Suprapubic skin (tissue), 4 donors: ENCODE data around the gene TANGO6.

Source experiments
- CTCF ChIP-seq, 2 donors: fragments of 200-600 bp in 1 of 2; fragments of 450-650 bp in 1 of 2; sonication (generic) in 1 of 2; IDR thresholded peaks; one replicate each; pipeline ENCODE4 v1.5.1; 2016 to 2019; ENCODE audit warnings: antibody characterized with exemption in 2 of 2, mild to moderate bottlenecking in 1 of 2, moderate library complexity in 1 of 2
- EP300 ChIP-seq: sonication (generic); formaldehyde crosslinking; IDR thresholded peaks from one replicate; pipeline ENCODE4 v1.6.1; 2017; ENCODE audit warnings: antibody characterized with exemption
- POLR2A ChIP-seq, 2 donors: fragments of 450-650 bp; IDR thresholded peaks; one replicate each; pipeline ENCODE4 v1.6.1; 2017; ENCODE audit warnings: antibody characterized with exemption in 2 of 2, mild to moderate bottlenecking in 2 of 2, moderate library complexity in 2 of 2
- POLR2AphosphoS5 ChIP-seq, 3 donors: sonication (generic); formaldehyde crosslinking; IDR thresholded peaks; one replicate each; pipeline ENCODE4 v1.6.1; 2017; ENCODE audit warnings: antibody characterized with exemption in 3 of 3

GRCh38 chr16:68900009-68900408, 56.7 kb downstream of the TANGO6 start:
- TF ChIP-seq CTCF (IDR thresholded peaks at IDR 0.05) = no peak
- no peak for TF ChIP-seq POLR2AphosphoS5 (IDR thresholded peaks at IDR 0.05)
- TF ChIP-seq POLR2A (IDR thresholded peaks at IDR 0.05) = no peak
- no peak for TF ChIP-seq EP300
